Neural cell (in vitro differentiated cells): ENCODE data around the gene DSCAM.

Experiments used
- EZH2 ChIP-seq: fragments of 200-600, 300-800 bp; shearing (Covaris generic), sonication (generic); IDR thresholded peaks from 2 replicates; pipeline ENCODE4 v1.6.1; 2014; ENCODE audit warnings: antibody characterized with exemption, low read length, borderline replicate concordance, mild to moderate bottlenecking; ENCODE audit not compliant: insufficient read depth, poor library complexity, severe bottlenecking
- POLR2AphosphoS5 ChIP-seq: IDR thresholded peaks from 2 replicates; pipeline ENCODE4 v1.6.1; 2012
- RAD21 ChIP-seq: fragments of 450-650 bp; conservative IDR thresholded peaks from 2 replicates; pipeline ENCODE4 v1.6.1; 2014; ENCODE audit warnings: antibody characterized with exemption, mild to moderate bottlenecking, moderate library complexity
- SMC3 ChIP-seq: fragments of 450-650 bp; conservative IDR thresholded peaks from 2 replicates; pipeline ENCODE4 v1.6.1; 2014; ENCODE audit warnings: antibody characterized with exemption, mild to moderate bottlenecking, moderate library complexity; ENCODE audit not compliant: poor library complexity
- TF ChIP-seq, protein P1 (sequence below): fragments of 450-650 bp; IDR thresholded peaks from 2 replicates; pipeline ENCODE4 v1.5.1; 2014; ENCODE audit warnings: antibody characterized with exemption, mild to moderate bottlenecking, moderate library complexity; ENCODE audit not compliant: poor library complexity, severe bottlenecking
- TF ChIP-seq, protein P2 (sequence below): IDR thresholded peaks from 2 replicates; pipeline ENCODE4 v1.6.1; 2012; ENCODE audit warnings: borderline replicate concordance

DNA sequence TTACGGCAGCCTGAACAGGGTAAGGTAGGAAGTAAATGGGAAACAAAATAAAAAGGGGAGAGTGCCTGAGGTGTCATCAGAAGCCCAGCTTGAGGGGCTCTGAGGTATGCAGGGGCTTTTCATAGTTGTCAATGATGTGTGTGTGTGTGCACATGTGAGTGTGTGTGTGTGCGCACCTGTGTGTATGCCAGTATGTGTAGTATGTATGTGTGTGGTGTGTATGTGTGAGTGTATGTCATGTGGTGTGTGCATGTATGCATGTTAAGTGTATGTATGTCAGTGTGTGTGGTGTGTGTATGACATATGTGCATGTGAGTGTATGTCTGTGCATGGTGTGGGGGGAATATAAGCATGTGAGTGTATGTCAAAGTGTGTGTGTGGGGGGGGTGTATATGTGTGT is 184.1 kb downstream of the DSCAM start:
- TF ChIP-seq, protein P1, sequence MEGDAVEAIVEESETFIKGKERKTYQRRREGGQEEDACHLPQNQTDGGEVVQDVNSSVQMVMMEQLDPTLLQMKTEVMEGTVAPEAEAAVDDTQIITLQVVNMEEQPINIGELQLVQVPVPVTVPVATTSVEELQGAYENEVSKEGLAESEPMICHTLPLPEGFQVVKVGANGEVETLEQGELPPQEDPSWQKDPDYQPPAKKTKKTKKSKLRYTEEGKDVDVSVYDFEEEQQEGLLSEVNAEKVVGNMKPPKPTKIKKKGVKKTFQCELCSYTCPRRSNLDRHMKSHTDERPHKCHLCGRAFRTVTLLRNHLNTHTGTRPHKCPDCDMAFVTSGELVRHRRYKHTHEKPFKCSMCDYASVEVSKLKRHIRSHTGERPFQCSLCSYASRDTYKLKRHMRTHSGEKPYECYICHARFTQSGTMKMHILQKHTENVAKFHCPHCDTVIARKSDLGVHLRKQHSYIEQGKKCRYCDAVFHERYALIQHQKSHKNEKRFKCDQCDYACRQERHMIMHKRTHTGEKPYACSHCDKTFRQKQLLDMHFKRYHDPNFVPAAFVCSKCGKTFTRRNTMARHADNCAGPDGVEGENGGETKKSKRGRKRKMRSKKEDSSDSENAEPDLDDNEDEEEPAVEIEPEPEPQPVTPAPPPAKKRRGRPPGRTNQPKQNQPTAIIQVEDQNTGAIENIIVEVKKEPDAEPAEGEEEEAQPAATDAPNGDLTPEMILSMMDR = no peak
- TF ChIP-seq RAD21 (no peak), SMC3 (no peak), POLR2AphosphoS5 (no peak), EZH2 (no peak)
- TF ChIP-seq, protein P2, sequence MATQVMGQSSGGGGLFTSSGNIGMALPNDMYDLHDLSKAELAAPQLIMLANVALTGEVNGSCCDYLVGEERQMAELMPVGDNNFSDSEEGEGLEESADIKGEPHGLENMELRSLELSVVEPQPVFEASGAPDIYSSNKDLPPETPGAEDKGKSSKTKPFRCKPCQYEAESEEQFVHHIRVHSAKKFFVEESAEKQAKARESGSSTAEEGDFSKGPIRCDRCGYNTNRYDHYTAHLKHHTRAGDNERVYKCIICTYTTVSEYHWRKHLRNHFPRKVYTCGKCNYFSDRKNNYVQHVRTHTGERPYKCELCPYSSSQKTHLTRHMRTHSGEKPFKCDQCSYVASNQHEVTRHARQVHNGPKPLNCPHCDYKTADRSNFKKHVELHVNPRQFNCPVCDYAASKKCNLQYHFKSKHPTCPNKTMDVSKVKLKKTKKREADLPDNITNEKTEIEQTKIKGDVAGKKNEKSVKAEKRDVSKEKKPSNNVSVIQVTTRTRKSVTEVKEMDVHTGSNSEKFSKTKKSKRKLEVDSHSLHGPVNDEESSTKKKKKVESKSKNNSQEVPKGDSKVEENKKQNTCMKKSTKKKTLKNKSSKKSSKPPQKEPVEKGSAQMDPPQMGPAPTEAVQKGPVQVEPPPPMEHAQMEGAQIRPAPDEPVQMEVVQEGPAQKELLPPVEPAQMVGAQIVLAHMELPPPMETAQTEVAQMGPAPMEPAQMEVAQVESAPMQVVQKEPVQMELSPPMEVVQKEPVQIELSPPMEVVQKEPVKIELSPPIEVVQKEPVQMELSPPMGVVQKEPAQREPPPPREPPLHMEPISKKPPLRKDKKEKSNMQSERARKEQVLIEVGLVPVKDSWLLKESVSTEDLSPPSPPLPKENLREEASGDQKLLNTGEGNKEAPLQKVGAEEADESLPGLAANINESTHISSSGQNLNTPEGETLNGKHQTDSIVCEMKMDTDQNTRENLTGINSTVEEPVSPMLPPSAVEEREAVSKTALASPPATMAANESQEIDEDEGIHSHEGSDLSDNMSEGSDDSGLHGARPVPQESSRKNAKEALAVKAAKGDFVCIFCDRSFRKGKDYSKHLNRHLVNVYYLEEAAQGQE = no peak
